Upper lobe of left lung (tissue), 4 donors: ENCODE results near the gene SCFD2.

Experiments
- EP300 ChIP-seq, 4 donors: sonication (generic); formaldehyde crosslinking; IDR thresholded peaks; one replicate each; pipeline ENCODE4 v1.5.1; 2017; ENCODE audit warnings: antibody characterized with exemption in 4 of 4, control low read depth in 2 of 4
- TF ChIP-seq, protein P1 (sequence below), 6 experiments: fragments of 450-650 bp in 4 of 6; fragments of 200-600 bp in 2 of 6; sonication (generic) in 2 of 6; IDR thresholded peaks; one replicate each; pipeline ENCODE4 v1.5.1; 2016 to 2019; ENCODE audit warnings: antibody characterized with exemption in 6 of 6

DNA sequence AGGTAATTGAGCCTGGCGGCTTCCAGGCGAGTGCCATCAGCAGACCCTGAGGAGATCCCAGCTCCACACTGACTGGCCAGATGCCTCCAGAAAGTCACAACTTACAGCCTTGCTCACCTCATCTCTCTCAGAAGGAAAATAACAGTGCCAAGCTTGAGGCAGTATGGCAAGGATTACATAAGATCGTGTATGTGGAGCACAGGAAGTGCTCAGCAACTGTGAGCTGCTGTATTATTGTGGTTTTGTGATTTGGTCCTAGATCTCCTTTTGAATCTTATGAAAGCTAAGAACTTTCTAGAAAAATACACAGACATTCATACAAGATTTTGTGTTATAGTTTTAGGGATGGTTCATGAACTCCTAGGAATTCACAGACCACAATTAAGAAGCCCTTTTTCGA is 489.8 kb downstream of the SCFD2 start:
- no peak for TF ChIP-seq EP300 (IDR thresholded peaks at IDR 0.05)
- TF ChIP-seq, protein P1, sequence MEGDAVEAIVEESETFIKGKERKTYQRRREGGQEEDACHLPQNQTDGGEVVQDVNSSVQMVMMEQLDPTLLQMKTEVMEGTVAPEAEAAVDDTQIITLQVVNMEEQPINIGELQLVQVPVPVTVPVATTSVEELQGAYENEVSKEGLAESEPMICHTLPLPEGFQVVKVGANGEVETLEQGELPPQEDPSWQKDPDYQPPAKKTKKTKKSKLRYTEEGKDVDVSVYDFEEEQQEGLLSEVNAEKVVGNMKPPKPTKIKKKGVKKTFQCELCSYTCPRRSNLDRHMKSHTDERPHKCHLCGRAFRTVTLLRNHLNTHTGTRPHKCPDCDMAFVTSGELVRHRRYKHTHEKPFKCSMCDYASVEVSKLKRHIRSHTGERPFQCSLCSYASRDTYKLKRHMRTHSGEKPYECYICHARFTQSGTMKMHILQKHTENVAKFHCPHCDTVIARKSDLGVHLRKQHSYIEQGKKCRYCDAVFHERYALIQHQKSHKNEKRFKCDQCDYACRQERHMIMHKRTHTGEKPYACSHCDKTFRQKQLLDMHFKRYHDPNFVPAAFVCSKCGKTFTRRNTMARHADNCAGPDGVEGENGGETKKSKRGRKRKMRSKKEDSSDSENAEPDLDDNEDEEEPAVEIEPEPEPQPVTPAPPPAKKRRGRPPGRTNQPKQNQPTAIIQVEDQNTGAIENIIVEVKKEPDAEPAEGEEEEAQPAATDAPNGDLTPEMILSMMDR (IDR thresholded peaks at IDR 0.05) = no peak
